ENCODE measurements around the gene MAVS. TPM values are rescaled to one million over a fixed set of nuclear protein-coding genes. Genes with fewer than 3 reads are reported as not detected.

The MAVS gene
- total RNA-seq, 3 donors from 2014 or later: 25.5 to 26.2 (median 25.6) TPM

DNA sequence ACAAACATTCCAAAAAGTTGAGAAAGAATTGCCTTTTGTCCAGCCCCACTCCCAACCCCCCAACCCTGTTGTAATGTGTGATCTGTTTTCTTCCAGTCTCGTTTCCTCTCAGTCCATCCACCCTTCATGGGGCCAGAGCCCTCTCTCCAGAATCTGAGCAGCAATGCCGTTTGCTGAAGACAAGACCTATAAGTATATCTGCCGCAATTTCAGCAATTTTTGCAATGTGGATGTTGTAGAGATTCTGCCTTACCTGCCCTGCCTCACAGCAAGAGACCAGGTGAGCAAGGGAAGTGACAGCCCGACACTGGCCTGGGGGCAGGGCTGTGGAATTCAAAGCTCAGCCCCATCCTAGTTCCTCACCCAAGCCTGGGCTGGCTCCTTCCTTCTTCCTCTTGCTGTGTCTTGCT, 7.8 kb downstream of the MAVS start:
- ATAC-seq: no peak
- DNase-seq: no peak
- Mint-ChIP-seq H3K27me3 (ENCODE audit: low read depth) (no peaks in the 10 kb centered on the region), H3K9me3 (no peaks in the 10 kb centered on the region), H3K4me1 (ENCODE audit: low read depth) (peaks cover 7% of the 10 kb centered on the region), H3K36me3 (ENCODE audit: insufficient read depth) (peaks cover 19% of the 10 kb centered on the region), H3K4me3 (no peak overlapping the region)

DNA sequence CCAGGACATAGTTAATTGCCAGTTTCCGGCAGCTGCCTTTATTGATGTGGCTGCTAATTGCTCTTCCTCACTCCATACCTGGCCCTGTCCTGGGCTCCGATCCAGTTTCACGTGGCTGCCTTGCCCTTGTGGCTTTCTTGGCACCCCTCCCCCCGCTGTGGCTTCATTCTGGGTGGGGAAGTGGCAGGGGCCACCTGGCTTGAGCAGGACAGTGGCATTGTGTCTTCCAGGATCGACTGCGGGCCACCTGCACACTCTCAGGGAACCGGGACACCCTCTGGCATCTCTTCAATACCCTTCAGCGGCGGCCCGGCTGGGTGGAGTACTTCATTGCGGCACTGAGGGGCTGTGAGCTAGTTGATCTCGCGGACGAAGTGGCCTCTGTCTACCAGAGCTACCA, 10.8 kb downstream of the MAVS start:
- no peaks in the 10 kb centered on the region for H3K27me3 Mint-ChIP-seq (ENCODE audit: low read depth)
- DNase-seq: no peak
- ATAC-seq: no peak
- peaks cover 6% of the 10 kb centered on the region for H3K4me1 Mint-ChIP-seq (ENCODE audit: low read depth)
- no peak overlapping the region for H3K4me3 Mint-ChIP-seq
- no peaks in the 10 kb centered on the region for H3K9me3 Mint-ChIP-seq
- H3K36me3 Mint-ChIP-seq (ENCODE audit: insufficient read depth): peaks cover 29% of the 10 kb centered on the region

GRCh38 chr20:3858689-3859088, 12.1 kb downstream of the MAVS start:
- no peak for ATAC-seq
- peaks cover 35% of the 10 kb centered on the region for H3K36me3 Mint-ChIP-seq (ENCODE audit: insufficient read depth)
- peaks cover 6% of the 10 kb centered on the region for H3K4me1 Mint-ChIP-seq (ENCODE audit: low read depth)
- H3K9me3 Mint-ChIP-seq: no peaks in the 10 kb centered on the region
- no peak overlapping the region for H3K4me3 Mint-ChIP-seq
- no peak for DNase-seq
- H3K27me3 Mint-ChIP-seq (ENCODE audit: low read depth): no peaks in the 10 kb centered on the region

GRCh38 chr20:3861191-3861590, 14.6 kb downstream of the MAVS start:
- peaks cover 1% of the 10 kb centered on the region for H3K4me1 Mint-ChIP-seq (ENCODE audit: low read depth)
- no peaks in the 10 kb centered on the region for H3K27me3 Mint-ChIP-seq (ENCODE audit: low read depth)
- no peaks in the 10 kb centered on the region for H3K9me3 Mint-ChIP-seq
- ATAC-seq: no peak
- no peak for DNase-seq
- H3K4me3 Mint-ChIP-seq: no peak overlapping the region
- H3K36me3 Mint-ChIP-seq (ENCODE audit: insufficient read depth): peaks cover 36% of the 10 kb centered on the region

DNA sequence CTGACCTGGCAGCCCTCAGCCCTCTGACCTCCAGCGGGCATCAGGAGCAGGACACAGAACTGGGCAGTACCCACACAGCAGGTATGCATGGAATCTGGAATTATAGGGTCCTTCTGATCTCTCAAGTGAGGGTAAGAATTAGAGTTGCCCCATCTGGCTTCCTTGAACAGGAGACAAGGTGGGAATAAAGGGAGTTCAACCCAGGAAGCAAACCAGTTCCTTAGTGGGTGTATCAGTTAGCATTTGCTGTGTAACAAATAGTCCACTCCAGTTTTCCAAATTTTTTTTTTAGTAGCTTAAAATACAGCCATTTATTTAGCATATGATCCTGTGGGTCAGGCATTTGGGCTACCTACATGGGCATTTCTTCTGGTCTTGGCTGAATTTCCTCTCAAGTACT, 15.7 kb downstream of the MAVS start:
- Mint-ChIP-seq H3K36me3 (ENCODE audit: insufficient read depth) (peaks cover 31% of the 10 kb centered on the region), H3K27me3 (ENCODE audit: low read depth) (no peaks in the 10 kb centered on the region), H3K4me3 (no peak overlapping the region), H3K4me1 (ENCODE audit: low read depth) (peaks cover 1% of the 10 kb centered on the region), H3K9me3 (no peaks in the 10 kb centered on the region)
- no peak for DNase-seq
- no peak for ATAC-seq

GRCh38 chr20:3863317-3863716, 16.7 kb downstream of the MAVS start:
- ATAC-seq (no peak), DNase-seq (no peak)
- no peaks in the 10 kb centered on the region for H3K27me3 Mint-ChIP-seq (ENCODE audit: low read depth)
- H3K9me3 Mint-ChIP-seq: no peaks in the 10 kb centered on the region
- H3K36me3 Mint-ChIP-seq (ENCODE audit: insufficient read depth): peaks cover 23% of the 10 kb centered on the region
- H3K4me1 Mint-ChIP-seq (ENCODE audit: low read depth): no peaks in the 10 kb centered on the region
- H3K4me3 Mint-ChIP-seq: no peak overlapping the region

GRCh38 chr20:3864518-3864917, 17.9 kb downstream of the MAVS start:
- no peaks in the 10 kb centered on the region for H3K27me3 Mint-ChIP-seq (ENCODE audit: low read depth)
- DNase-seq (no peak), ATAC-seq (no peak)

GRCh38 chr20:3865152-3865886, 18.7 kb downstream of the MAVS start:
- no peak for ATAC-seq
- DNase-seq: no peak
- Mint-ChIP-seq H3K4me3 (no peak overlapping the region), H3K9me3 (no peaks in the 10 kb centered on the region), H3K4me1 (ENCODE audit: low read depth) (no peaks in the 10 kb centered on the region), H3K27me3 (ENCODE audit: low read depth) (no peaks in the 10 kb centered on the region), H3K36me3 (ENCODE audit: insufficient read depth) (peaks cover 23% of the 10 kb centered on the region)

More at GRCh38 chr20:3864518-3864917, 17.9 kb downstream of the MAVS start:
- Mint-ChIP-seq H3K4me1 (ENCODE audit: low read depth) (no peaks in the 10 kb centered on the region), H3K36me3 (ENCODE audit: insufficient read depth) (peaks cover 23% of the 10 kb centered on the region), H3K4me3 (no peak overlapping the region), H3K9me3 (no peaks in the 10 kb centered on the region)

- Mint-ChIP-seq H3K9me3 (no peaks in the 10 kb centered on the region), H3K4me3 (no peak overlapping the region), H3K4me1 (ENCODE audit: low read depth) (no peaks in the 10 kb centered on the region), H3K36me3 (ENCODE audit: insufficient read depth) (peaks cover 25% of the 10 kb centered on the region), H3K27me3 (ENCODE audit: low read depth) (no peaks in the 10 kb centered on the region)
- ATAC-seq: no peak
- no peak for DNase-seq
Observed at GRCh38 chr20:3865887-3866407, 19.3 kb downstream of the MAVS start.

DNA sequence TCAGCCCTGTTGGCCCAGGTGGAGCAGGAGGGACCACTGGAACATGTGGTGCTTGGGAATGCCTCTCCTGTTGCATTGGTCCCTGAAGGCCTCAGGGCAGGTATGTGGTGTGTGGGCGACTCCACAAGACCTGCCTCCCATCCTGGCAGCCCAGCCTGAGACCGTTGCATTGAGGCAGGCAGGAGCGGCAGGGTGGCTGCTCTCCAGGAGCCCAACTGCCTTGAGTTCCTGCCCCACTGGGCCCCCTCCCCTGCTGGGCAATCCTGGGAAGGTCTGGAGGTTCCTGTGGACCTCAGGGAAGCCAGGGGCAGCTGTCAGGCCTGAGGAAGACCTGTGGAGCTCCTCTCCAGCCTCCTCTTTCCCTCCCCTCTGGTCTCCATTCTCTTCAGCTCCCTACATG, 19.8 kb downstream of the MAVS start:
- Mint-ChIP-seq H3K4me3 (no peak overlapping the region), H3K4me1 (ENCODE audit: low read depth) (no peaks in the 10 kb centered on the region), H3K27me3 (ENCODE audit: low read depth) (no peaks in the 10 kb centered on the region), H3K9me3 (no peaks in the 10 kb centered on the region), H3K36me3 (ENCODE audit: insufficient read depth) (peaks cover 21% of the 10 kb centered on the region)
- DNase-seq (no peak), ATAC-seq (no peak)

DNA sequence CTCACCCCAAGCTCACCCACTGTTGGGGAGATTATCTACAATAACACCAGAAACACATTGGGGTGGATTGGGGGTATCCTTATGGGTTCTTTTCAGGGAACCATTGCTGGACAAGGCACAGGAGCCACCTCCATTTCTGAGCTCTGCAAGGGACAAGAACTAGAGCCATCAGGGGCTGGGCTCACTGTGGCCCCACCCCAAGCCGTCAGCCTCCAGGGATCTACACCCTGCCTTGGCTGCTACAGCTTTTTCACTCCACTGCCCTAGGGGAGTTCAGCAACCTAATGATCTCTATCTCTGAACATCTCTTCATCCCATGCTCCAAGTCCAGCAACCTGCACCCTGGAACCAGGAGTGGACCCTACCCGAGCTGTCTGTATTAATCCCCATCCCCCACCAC, 21.2 kb downstream of the MAVS start:
- Mint-ChIP-seq H3K36me3 (ENCODE audit: insufficient read depth) (peaks cover 14% of the 10 kb centered on the region), H3K4me1 (ENCODE audit: low read depth) (peaks cover 4% of the 10 kb centered on the region), H3K27me3 (ENCODE audit: low read depth) (no peaks in the 10 kb centered on the region), H3K9me3 (no peaks in the 10 kb centered on the region), H3K4me3 (no peak overlapping the region)
- no peak for DNase-seq
- ATAC-seq: no peak

DNA sequence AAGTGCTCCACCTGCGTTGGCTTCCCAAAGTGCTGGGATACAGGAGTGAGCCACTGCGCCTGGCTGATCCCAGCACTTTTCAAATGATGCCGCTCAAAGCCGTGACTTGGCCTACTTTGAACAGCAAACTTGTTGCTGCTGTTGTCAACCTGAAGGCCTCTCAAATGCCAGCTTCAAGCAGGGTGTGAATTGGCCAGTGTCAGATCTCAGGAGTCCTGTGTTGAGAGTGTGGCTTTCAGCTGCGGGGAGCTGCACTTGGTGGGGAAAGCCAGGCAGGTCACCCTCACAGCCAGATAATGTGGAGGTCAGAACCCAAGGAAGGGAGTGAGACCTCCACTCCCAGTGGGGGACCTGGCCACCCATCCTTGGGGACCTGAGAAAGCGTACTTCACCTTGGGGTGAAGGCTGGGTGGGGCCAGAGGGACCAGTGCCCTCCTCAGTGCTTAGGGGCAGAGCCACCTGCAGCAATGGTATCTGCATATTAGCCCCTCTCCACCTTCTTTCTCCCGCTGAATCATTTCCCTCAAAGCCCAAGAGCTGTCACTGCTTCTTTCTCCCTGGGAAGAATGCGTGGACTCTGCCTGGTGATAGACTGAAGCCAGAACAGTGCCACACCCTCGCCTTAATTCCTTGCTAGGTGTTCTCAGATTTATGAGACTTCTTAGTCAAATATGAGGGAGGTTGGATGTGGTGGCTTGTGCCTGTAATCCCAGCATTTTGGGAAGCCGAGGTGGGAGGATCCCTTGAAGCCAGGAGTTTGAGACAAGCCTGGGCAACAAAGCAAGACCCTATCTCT, 23.4 kb downstream of the MAVS start:
- Mint-ChIP-seq H3K27me3 (ENCODE audit: low read depth) (no peaks in the 10 kb centered on the region), H3K4me3 (no peak overlapping the region), H3K9me3 (no peaks in the 10 kb centered on the region), H3K4me1 (ENCODE audit: low read depth) (peaks cover 11% of the 10 kb centered on the region), H3K36me3 (ENCODE audit: insufficient read depth) (peaks cover 20% of the 10 kb centered on the region)
- DNase-seq (no peak), ATAC-seq (no peak)

- no peak overlapping the region for H3K4me3 Mint-ChIP-seq
- no peak for ATAC-seq
- H3K27me3 Mint-ChIP-seq (ENCODE audit: low read depth): no peaks in the 10 kb centered on the region
- DNase-seq: no peak
- H3K4me1 Mint-ChIP-seq (ENCODE audit: low read depth): peaks cover 13% of the 10 kb centered on the region
- H3K9me3 Mint-ChIP-seq: no peaks in the 10 kb centered on the region
- peaks cover 20% of the 10 kb centered on the region for H3K36me3 Mint-ChIP-seq (ENCODE audit: insufficient read depth)
Observed at GRCh38 chr20:3871550-3872265, 25.1 kb downstream of the MAVS start.

DNA sequence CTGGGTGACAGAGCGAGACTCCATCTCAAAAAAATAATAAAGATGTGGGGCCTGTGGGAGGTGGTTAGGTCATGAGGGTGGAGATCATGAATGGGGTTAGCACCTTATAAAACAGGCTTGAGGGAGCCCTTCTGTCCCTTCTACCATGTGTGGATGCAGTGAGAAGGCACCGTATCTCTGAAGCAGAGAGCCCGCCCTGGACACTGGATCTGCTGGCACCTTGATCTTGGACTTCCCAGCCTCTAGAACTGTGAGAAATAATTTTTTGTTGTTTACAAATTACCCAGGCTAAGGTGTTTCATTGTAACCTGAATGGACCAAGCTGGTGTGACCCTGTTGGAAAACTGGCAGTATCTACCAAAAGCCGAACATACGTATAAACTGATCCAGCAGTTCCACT, 26.9 kb downstream of the MAVS start:
- Mint-ChIP-seq H3K4me3 (no peak overlapping the region), H3K9me3 (no peaks in the 10 kb centered on the region), H3K4me1 (ENCODE audit: low read depth) (peaks cover 13% of the 10 kb centered on the region), H3K36me3 (ENCODE audit: insufficient read depth) (peaks cover 19% of the 10 kb centered on the region), H3K27me3 (ENCODE audit: low read depth) (no peaks in the 10 kb centered on the region)
- DNase-seq: no peak
- no peak for ATAC-seq

Data from activated T-cell treated with anti-CD3 and anti-CD28 coated beads, Interleukin-2, amount 50 U/mL, for 4 hours (primary cell).